ENCODE measurements around the gene NCBP2. TPM values are rescaled to one million over a fixed set of nuclear protein-coding genes. Genes with fewer than 3 reads are reported as not detected.

Gene NCBP2
- total RNA-seq, 4 donors from 2014 or later = 18.8 to 32.9 (median 27.0) TPM

GRCh38 chr3:196941729-196942225, 551 bp downstream of the NCBP2 start:
- DNase-seq (ENCODE audit: low spot score in 2 of 2) = peak in 1 of 2 donors; percentile 29
- WGBS, 2 donors = 1 to 2% methylated on average over 25 to 26 of the region's 31 CpGs
- TF ChIP-seq POLR2A (IDR thresholded peaks at IDR 0.05) (no peak), CTCF (IDR thresholded peaks at IDR 0.05) (no peak)
- intact Hi-C loops (cut with DNase I; ENCODE audit: low total_unique reads) = no loop called here
- H3K4me3 ChIP-seq (ENCODE audit: low read depth, poor library complexity, severe bottlenecking) = peak overlapping the region; percentile 100

GRCh38 chr3:196938576-196938975, 3.8 kb downstream of the NCBP2 start:
- 85 to 91% methylated on average over 5 of the region's 5 CpGs for WGBS, 2 donors
- intact Hi-C loops (cut with DNase I; ENCODE audit: low total_unique reads) = no loop called here
- H3K4me3 ChIP-seq (ENCODE audit: low read depth, poor library complexity, severe bottlenecking) = no peak overlapping the region
- TF ChIP-seq POLR2A (IDR thresholded peaks at IDR 0.05) = no peak
- no peak for TF ChIP-seq CTCF (IDR thresholded peaks at IDR 0.05)
- no peak for DNase-seq (ENCODE audit: low spot score in 2 of 2)

GRCh38 chr3:196938124-196938523, 4.2 kb downstream of the NCBP2 start:
- no peak overlapping the region for H3K4me3 ChIP-seq (ENCODE audit: low read depth, poor library complexity, severe bottlenecking)
- TF ChIP-seq POLR2A (IDR thresholded peaks at IDR 0.05) (no peak), CTCF (IDR thresholded peaks at IDR 0.05) (no peak)
- intact Hi-C loops (cut with DNase I; ENCODE audit: low total_unique reads) = no loop called here
- no peak for DNase-seq (ENCODE audit: low spot score in 2 of 2)
- WGBS, 2 donors = 63 to 72% methylated on average over 2 of the region's 2 CpGs

- no peak for DNase-seq (ENCODE audit: low spot score in 2 of 2)
- WGBS, 2 donors = 83 to 91% methylated on average over 3 of the region's 3 CpGs
- TF ChIP-seq CTCF (IDR thresholded peaks at IDR 0.05) (no peak), POLR2A (IDR thresholded peaks at IDR 0.05) (no peak)
- intact Hi-C loops (cut with DNase I; ENCODE audit: low total_unique reads) = no loop called here
- H3K4me3 ChIP-seq (ENCODE audit: low read depth, poor library complexity, severe bottlenecking) = no peak overlapping the region
These were observed 6.0 kb downstream of the NCBP2 start for GRCh38 chr3:196936288-196936687.

- WGBS, 2 donors = 88 to 91% methylated on average over 3 of the region's 3 CpGs
These were observed 9.7 kb downstream of the NCBP2 start for GRCh38 chr3:196932600-196932999.

More at GRCh38 chr3:196932600-196932999, 9.7 kb downstream of the NCBP2 start:
- intact Hi-C loops (cut with DNase I; ENCODE audit: low total_unique reads) = no loop called here
- no peak for DNase-seq (ENCODE audit: low spot score in 2 of 2)
- TF ChIP-seq CTCF (IDR thresholded peaks at IDR 0.05) (no peak), POLR2A (IDR thresholded peaks at IDR 0.05) (no peak)
- no peak overlapping the region for H3K4me3 ChIP-seq (ENCODE audit: low read depth, poor library complexity, severe bottlenecking)
